HFFc6 (cell line): ENCODE measurements around the gene ZDHHC1. TPM values are rescaled to one million over a fixed set of nuclear protein-coding genes. Genes with fewer than 3 reads are reported as not detected.

Experiments used
- DNase-seq: peaks from one replicate; pipeline ENCODE4 v3.0.0-alpha.2; 2018
- H3K27ac Mint-ChIP-seq: 2 replicates; pipeline ENCODE4 v1.8.0; 2020; ENCODE audit warnings: mild to moderate bottlenecking, mixed read lengths
- H3K27me3 Mint-ChIP-seq: 2 replicates; pipeline ENCODE4 v1.8.0; 2021; ENCODE audit warnings: mild to moderate bottlenecking, moderate library complexity, mixed read lengths; ENCODE audit not compliant: insufficient read depth
- H3K36me3 Mint-ChIP-seq: 2 replicates; pipeline ENCODE4 v1.8.0; 2021; ENCODE audit warnings: low read depth, mixed read lengths
- H3K4me1 Mint-ChIP-seq: 2 replicates; pipeline ENCODE4 v1.8.0; 2020; ENCODE audit warnings: low read depth, mixed read lengths
- H3K4me3 Mint-ChIP-seq: 2 replicates; pipeline ENCODE4 v1.8.0; 2020; ENCODE audit warnings: mild to moderate bottlenecking, moderate library complexity, mixed read lengths
- H3K9me3 Mint-ChIP-seq: 2 replicates; pipeline ENCODE4 v1.8.0; 2020; ENCODE audit warnings: mild to moderate bottlenecking, mixed read lengths
- CTCF ChIP-seq: fragments of 200-600 bp; sonication (generic); IDR thresholded peaks from 2 replicates; pipeline ENCODE4 v1.5.0; 2021; ENCODE audit warnings: antibody characterized with exemption, mild to moderate bottlenecking
- total RNA-seq, 6 experiments: library from RNA; stranded (reverse); fragmentation: NEBNext Ultra II Directional; extraction: Animal tissue kit (Norgen Biotek cat#: 25700); gene quantifications; 2 replicates in 1 of 6; 3 replicates in 5 of 6; pipeline ENCODE4 v1.2.3, GENCODE V29; 2021

ZDHHC1 gene
- total RNA-seq, 6 experiments from 2014 or later = 2.1 to 5.4 (median 2.8) TPM

- Mint-ChIP-seq H3K36me3 (peaks cover 7% of the 10 kb centered on the region; the same call in 1 of the 2 replicates), H3K4me3 (no peak overlapping the region), H3K4me1 (no peaks in the 10 kb centered on the region), H3K27ac (no peak overlapping the region), H3K27me3 (peaks cover 19% of the 10 kb centered on the region), H3K9me3 (no peaks in the 10 kb centered on the region)
- DNase-seq = no peak
- no peak for TF ChIP-seq CTCF
Observed at GRCh38 chr16:67433131-67433719, 16.9 kb upstream of the ZDHHC1 start.

GRCh38 chr16:67432506-67432890, 16.2 kb upstream of the ZDHHC1 start:
- Mint-ChIP-seq H3K4me1 (no peaks in the 10 kb centered on the region), H3K4me3 (no peak overlapping the region), H3K36me3 (peaks cover 7% of the 10 kb centered on the region; the same call in 1 of the 2 replicates), H3K27ac (no peak overlapping the region), H3K9me3 (no peaks in the 10 kb centered on the region), H3K27me3 (peaks cover 19% of the 10 kb centered on the region)
- DNase-seq = no peak
- TF ChIP-seq CTCF = no peak

GRCh38 chr16:67431775-67432505, 15.7 kb upstream of the ZDHHC1 start:
- H3K27me3 Mint-ChIP-seq = peaks cover 23% of the 10 kb centered on the region
- DNase-seq = no peak
- no peak for TF ChIP-seq CTCF
- peak overlapping the region; percentile 59 for H3K4me3 Mint-ChIP-seq
- no peak overlapping the region for H3K27ac Mint-ChIP-seq
- no peaks in the 10 kb centered on the region for H3K4me1 Mint-ChIP-seq
- no peaks in the 10 kb centered on the region for H3K9me3 Mint-ChIP-seq
- H3K36me3 Mint-ChIP-seq = peaks cover 4% of the 10 kb centered on the region; the same call in 1 of the 2 replicates

GRCh38 chr16:67430977-67431774, 14.9 kb upstream of the ZDHHC1 start, which contains the start of gene HSD11B2:
TSS of gene HSD11B2 (plus strand) at chr16:67431121. CDS start at chr16:67431249, 128 bp downstream.
- Mint-ChIP-seq H3K36me3 (no peaks in the 10 kb centered on the region), H3K4me1 (no peaks in the 10 kb centered on the region), H3K4me3 (peak within 1 kb of the TSS; percentile 65), H3K9me3 (no peaks in the 10 kb centered on the region), H3K27me3 (peaks cover 23% of the 10 kb centered on the region), H3K27ac (no peak within 1 kb of the TSS)
- no peak for TF ChIP-seq CTCF
- DNase-seq = peak; percentile 41

GRCh38 chr16:67430504-67430976, 14.3 kb upstream of the ZDHHC1 start:
- H3K4me1 Mint-ChIP-seq = no peaks in the 10 kb centered on the region
- peaks cover 26% of the 10 kb centered on the region for H3K27me3 Mint-ChIP-seq
- no peak for DNase-seq
- H3K27ac Mint-ChIP-seq = no peak overlapping the region
- no peak for TF ChIP-seq CTCF
- H3K9me3 Mint-ChIP-seq = no peaks in the 10 kb centered on the region
- peak overlapping the region; percentile 65 for H3K4me3 Mint-ChIP-seq
- H3K36me3 Mint-ChIP-seq = no peaks in the 10 kb centered on the region
